A172 (cell line): ENCODE data around the gene PTGIR. TPM values are rescaled to one million over a fixed set of nuclear protein-coding genes. Genes with fewer than 3 reads are reported as not detected.

Source experiments
- total RNA-seq: library from RNA; depleted of rRNA; stranded (reverse); fragments of >200 nt; shearing (Covaris generic); gene quantifications from 2 replicates; pipeline ENCODE4 v1.2.3, GENCODE V29; 2014; rRNA removed

The PTGIR gene
- total RNA-seq, 1 experiment from 2014 or later: 1.6 TPM

Other genes with a start within 250 kb of the PTGIR start
- not detected in 2 replicates for gene CCDC8, start 211.5 kb downstream of the PTGIR start, total RNA-seq
- gene PNMA8C, start 196.2 kb downstream of the PTGIR start, total RNA-seq: not detected in 2 replicates
- not detected in 2 replicates for gene PNMA8A, start 153.5 kb downstream of the PTGIR start, total RNA-seq
- gene PNMA8B, start 129.2 kb downstream of the PTGIR start, total RNA-seq: not detected in 2 replicates
- 103 and 145 TPM in 2 replicates for gene CALM3, start 23.8 kb downstream of the PTGIR start, total RNA-seq
- gene GNG8, start 11.1 kb upstream of the PTGIR start, total RNA-seq: not detected in 2 replicates
- gene DACT3, start 36.1 kb upstream of the PTGIR start, total RNA-seq: 0.84 and 1.1 TPM in 2 replicates
- 13.3 and 18.8 TPM in 2 replicates for gene PRKD2, start 92.0 kb upstream of the PTGIR start, total RNA-seq
- 6.4 and 14.2 TPM in 2 replicates for gene FKRP, start 121.0 kb upstream of the PTGIR start, total RNA-seq
- gene STRN4, start 121.4 kb upstream of the PTGIR start, total RNA-seq: 35.5 and 47.9 TPM in 2 replicates
- gene SLC1A5, start 163.5 kb upstream of the PTGIR start, total RNA-seq: 57.2 and 58.7 TPM in 2 replicates
- 141 and 186 TPM in 2 replicates for gene AP2S1, start 225.8 kb upstream of the PTGIR start, total RNA-seq
- 11.5 and 14.1 TPM in 2 replicates for gene ARHGAP35, start 235.9 kb upstream of the PTGIR start, total RNA-seq